Subcutaneous adipose tissue (tissue), 4 donors: Measurements from ENCODE around the gene SLC6A20. TPM values are rescaled to one million over a fixed set of nuclear protein-coding genes. Genes with fewer than 3 reads are reported as not detected.

Source experiments
- CTCF ChIP-seq: fragments of 450-650 bp; IDR thresholded peaks from one replicate; pipeline ENCODE4 v1.5.1; 2016; ENCODE audit warnings: low read depth, mild to moderate bottlenecking, control low read depth, antibody characterized with exemption, moderate library complexity
- total RNA-seq, 4 donors: library from RNA; depleted of rRNA; stranded (reverse); fragments of >200 nt; gene quantifications; one replicate each; pipeline ENCODE4 v1.1.0, GENCODE V29; 2016

Gene SLC6A20
- total RNA-seq, 4 donors from 2014 or later, result 0.22 TPM; not detected in 3

GRCh38 chr3:45763303-45763675, 33.0 kb downstream of the SLC6A20 start:
- TF ChIP-seq CTCF, result no peak

- no peak for TF ChIP-seq CTCF
Observed at GRCh38 chr3:45762647-45763302, 33.6 kb downstream of the SLC6A20 start.

GRCh38 chr3:45761831-45762230, 34.5 kb downstream of the SLC6A20 start:
- TF ChIP-seq CTCF, result no peak

GRCh38 chr3:45760878-45761711, 35.2 kb downstream of the SLC6A20 start:
- TF ChIP-seq CTCF, result no peak

- no peak for TF ChIP-seq CTCF
Observed at GRCh38 chr3:45759851-45760250, 36.5 kb downstream of the SLC6A20 start.

- no peak for TF ChIP-seq CTCF
Observed at GRCh38 chr3:45758871-45759270, 37.5 kb downstream of the SLC6A20 start.

- TF ChIP-seq CTCF, result no peak
Observed at GRCh38 chr3:45756055-45756454, 40.3 kb downstream of the SLC6A20 start.
